Stimulated activated effector memory CD8-positive, alpha-beta T cell treated with anti-CD3 and anti-CD28 coated beads, Interleukin-12 subunit alpha, Interleukin-12 subunit beta, amount 100 ng/mL, for 72 hours (primary cell): ENCODE results near the gene PCDHA1.
"Not testable (repeated sequence)": the region's sequence is repeated elsewhere in the genome, so short reads cannot be mapped to it uniquely, and the experiment has no call there.

Experiments
- ATAC-seq: fragments of 150-1000 bp; cut with Tn5 transposase; 2 replicates; pipeline ENCODE4 v1.10.0; 2021
- DNase-seq, 2 donors: peaks; one replicate each; pipeline ENCODE4 v3.0.0; 2021 to 2022; ENCODE audit warnings: low spot score in 2 of 2
- H3K27ac Mint-ChIP-seq: one replicate; pipeline ENCODE4 v1.8.0; 2022; ENCODE audit warnings: mild to moderate bottlenecking, mixed read lengths
- H3K36me3 Mint-ChIP-seq: one replicate; pipeline ENCODE4 v1.8.0; 2022; ENCODE audit warnings: mild to moderate bottlenecking, mixed read lengths
- H3K4me1 Mint-ChIP-seq: one replicate; pipeline ENCODE4 v1.8.0; 2022; ENCODE audit warnings: mixed read lengths
- H3K4me3 Mint-ChIP-seq: one replicate; pipeline ENCODE4 v1.8.0; 2022; ENCODE audit warnings: mild to moderate bottlenecking, mixed read lengths
- H3K9me3 Mint-ChIP-seq: one replicate; pipeline ENCODE4 v1.8.0; 2022; ENCODE audit warnings: mixed read lengths

Gene PCDHA1

DNA sequence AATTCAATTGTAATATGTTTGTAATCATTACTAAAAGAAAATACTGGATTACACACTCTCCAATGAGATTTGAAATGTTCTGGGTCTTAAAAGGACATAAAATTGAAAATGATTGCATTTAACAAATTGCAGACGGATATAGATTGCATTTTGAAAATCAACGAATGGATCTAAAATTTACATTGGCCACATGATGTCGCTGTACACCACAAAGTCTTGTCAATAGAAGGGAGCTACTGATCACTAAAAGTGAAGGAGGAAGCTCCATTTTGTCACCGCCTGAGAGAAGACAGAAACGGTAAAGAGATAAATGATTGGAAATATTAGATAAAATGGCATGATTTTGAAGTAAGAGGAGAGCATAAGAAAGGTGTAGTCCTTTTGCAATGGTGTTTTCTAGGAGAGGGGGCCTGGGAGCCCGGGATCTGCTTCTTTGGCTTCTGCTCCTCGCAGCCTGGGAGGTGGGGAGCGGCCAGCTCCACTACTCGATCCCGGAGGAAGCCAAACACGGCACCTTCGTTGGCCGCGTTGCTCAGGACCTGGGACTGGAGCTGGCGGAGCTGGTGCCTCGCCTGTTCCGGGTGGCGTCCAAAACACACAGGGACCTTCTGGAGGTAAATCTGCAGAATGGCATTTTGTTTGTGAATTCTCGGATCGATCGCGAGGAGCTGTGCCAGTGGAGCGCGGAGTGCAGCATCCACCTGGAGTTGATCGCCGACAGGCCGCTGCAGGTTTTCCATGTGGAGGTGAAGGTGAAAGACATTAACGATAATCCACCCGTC, at the start of gene PCDHA1:
Gene PCDHA1 (plus strand): TSS at position 236 of the 782 bp plus-strand sequence.
- H3K27ac Mint-ChIP-seq = no peak within 1 kb of the TSS
- H3K4me1 Mint-ChIP-seq = no peaks in the 10 kb centered on the region
- H3K9me3 Mint-ChIP-seq = peaks cover 15% of the 10 kb centered on the region
- no peak within 1 kb of the TSS for H3K4me3 Mint-ChIP-seq
- no peak for ATAC-seq
- no peaks in the 10 kb centered on the region for H3K36me3 Mint-ChIP-seq
- no peak for DNase-seq

DNA sequence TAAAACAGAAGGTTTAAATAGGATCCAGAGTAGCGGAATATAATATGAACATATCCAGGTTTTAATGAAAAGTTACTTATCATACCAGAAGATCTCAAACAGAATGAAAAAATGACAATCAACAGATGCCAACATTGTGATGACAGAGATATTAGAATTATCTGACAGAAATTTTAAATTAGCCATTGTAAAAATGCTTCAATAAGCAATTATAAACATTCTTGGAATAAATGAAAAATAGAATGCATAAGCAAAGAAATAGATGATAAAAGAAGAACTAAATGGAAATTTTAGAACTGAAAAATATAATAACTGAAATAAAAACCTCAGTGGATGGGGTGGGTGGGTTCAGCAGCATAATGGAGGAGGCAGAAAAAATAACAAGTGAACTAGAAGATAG, 48.5 kb upstream of the PCDHA1 start:
- H3K4me3 Mint-ChIP-seq = no peak overlapping the region
- no peaks in the 10 kb centered on the region for H3K36me3 Mint-ChIP-seq
- H3K4me1 Mint-ChIP-seq = no peaks in the 10 kb centered on the region
- ATAC-seq (no peak), DNase-seq (no peak)
- H3K27ac Mint-ChIP-seq = no peak overlapping the region
- H3K9me3 Mint-ChIP-seq = no peaks in the 10 kb centered on the region

DNA sequence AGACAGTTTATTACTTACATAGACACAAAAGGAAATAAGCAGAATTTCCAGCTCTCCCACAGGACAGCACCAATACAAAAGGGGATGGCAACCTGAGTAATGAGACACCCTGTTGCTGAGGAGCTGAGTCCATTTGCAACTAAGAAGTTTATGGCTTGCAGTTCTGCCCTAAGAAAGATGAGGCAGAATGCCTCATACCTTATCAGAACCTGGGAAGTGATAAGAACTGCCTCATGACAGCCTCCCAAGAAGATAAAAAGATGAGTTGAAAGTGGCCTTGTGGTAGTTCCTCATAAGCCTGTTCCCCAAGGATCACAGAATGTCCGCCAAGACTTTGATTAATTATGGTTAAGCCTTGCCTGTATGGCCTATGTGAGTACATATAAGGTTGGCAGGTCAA, 44.0 kb upstream of the PCDHA1 start:
- peaks cover 3% of the 10 kb centered on the region for H3K9me3 Mint-ChIP-seq
- no peak overlapping the region for H3K4me3 Mint-ChIP-seq
- no peaks in the 10 kb centered on the region for H3K36me3 Mint-ChIP-seq
- ATAC-seq (no peak), DNase-seq (no peak)
- H3K27ac Mint-ChIP-seq = no peak overlapping the region
- H3K4me1 Mint-ChIP-seq = no peaks in the 10 kb centered on the region

DNA sequence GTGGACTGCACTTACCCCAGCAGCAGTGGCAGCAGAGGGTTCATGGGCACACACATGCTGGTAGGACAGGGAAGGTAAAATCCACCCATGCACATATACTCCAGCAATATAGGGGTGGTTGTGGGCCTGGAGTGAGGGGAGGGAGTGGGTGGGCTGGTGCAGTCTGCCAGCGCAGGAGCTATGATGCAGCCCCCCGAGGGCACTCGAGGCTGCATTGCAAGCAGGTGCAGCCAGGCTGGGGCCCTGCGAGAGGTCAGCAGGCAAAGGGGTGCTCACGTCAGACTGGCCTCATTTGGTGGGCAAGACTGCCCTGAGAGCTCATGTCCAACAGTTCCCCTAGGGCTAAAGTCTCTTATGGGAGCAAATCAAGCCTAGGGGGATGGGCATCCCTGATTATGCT, 32.4 kb upstream of the PCDHA1 start:
- Mint-ChIP-seq H3K4me3 (no peak overlapping the region), H3K9me3 (peaks cover 47% of the 10 kb centered on the region), H3K27ac (no peak overlapping the region), H3K4me1 (no peaks in the 10 kb centered on the region), H3K36me3 (no peaks in the 10 kb centered on the region)
- DNase-seq (no peak), ATAC-seq (no peak)

DNA sequence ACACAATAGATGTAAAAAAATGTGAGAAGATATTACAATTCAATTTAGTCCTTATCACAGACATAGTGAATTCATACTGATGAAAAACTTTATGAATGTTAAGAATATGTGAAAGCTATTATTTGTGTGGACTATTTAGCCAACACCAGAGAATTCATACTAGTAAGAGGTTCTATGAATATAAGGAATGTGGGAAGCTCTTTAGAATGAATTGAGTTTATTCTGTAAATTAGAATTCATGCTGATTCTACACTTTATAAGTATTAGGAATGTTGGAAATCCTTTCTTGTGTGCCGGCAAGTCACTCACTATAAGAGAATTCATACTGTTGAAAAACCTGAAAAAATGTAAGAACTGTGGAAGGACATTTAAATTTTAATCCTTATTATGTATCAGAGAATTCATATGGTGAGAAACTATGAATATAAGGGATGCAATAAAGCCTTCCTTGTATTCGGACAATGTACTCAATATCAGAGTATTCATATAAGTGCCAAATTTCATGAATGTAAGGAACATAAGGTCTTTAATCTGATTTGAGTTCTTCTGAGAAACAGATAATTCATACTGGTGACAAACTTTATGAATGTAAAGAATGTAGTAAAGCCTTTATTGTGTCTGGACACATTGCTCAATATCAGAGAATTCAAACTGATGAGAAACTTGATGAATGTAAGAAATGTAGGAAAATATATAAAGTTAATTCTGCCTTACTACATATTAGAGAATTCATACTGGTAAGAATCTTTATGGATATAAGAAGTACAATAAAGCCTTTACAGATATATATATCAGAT, 21.6 kb upstream of the PCDHA1 start:
- peaks cover 42% of the 10 kb centered on the region for H3K9me3 Mint-ChIP-seq
- no peak overlapping the region for H3K4me3 Mint-ChIP-seq
- no peak overlapping the region for H3K27ac Mint-ChIP-seq
- ATAC-seq = no peak
- H3K4me1 Mint-ChIP-seq = no peaks in the 10 kb centered on the region
- no peaks in the 10 kb centered on the region for H3K36me3 Mint-ChIP-seq
- DNase-seq = no peak

DNA sequence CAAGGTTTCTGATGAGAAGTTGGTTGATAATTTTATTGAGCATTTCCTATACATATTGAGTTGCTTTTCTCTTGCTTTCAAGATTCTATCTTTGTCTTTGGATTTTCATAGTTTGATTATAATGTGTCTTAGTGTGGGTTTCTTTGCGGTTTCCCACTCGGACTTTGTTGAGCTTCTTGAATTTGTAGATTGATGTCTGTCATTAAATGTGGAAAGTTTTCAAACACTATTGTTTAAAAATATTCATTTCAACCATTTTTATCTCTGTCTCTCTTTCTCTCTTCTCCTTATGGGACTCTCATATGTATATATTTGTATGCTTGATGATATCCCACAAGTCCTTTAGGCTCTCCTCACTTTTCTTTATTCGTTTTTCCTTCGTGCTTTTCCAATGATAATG, 18.5 kb upstream of the PCDHA1 start:
- Mint-ChIP-seq H3K36me3 (no peaks in the 10 kb centered on the region), H3K4me1 (no peaks in the 10 kb centered on the region), H3K4me3 (no peak overlapping the region), H3K27ac (no peak overlapping the region), H3K9me3 (peaks cover 44% of the 10 kb centered on the region)
- no peak for DNase-seq
- ATAC-seq = no peak

DNA sequence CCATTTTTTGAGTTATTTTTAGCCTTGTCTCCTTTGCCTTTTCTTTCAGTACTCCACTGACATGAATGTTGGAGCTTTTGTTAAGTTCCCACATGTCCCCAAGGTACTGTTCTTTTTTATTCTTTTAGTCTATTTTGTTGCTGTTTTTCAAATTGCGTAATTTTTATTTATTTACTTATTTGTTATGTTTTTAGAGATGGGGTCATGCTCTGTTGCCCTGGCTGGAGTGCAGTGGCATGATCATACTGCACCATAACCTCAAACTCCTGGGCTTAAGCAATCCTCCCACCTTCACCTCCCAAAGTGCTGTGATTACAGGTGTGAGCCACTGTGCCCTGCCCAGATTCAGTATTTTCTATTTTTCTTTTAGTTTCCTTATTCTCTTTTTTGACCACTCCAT, 5.4 kb upstream of the PCDHA1 start:
- Mint-ChIP-seq H3K36me3 (no peaks in the 10 kb centered on the region), H3K27ac (no peak overlapping the region), H3K9me3 (peaks cover 24% of the 10 kb centered on the region), H3K4me3 (no peak overlapping the region), H3K4me1 (no peaks in the 10 kb centered on the region)
- ATAC-seq (no peak), DNase-seq (no peak)

DNA sequence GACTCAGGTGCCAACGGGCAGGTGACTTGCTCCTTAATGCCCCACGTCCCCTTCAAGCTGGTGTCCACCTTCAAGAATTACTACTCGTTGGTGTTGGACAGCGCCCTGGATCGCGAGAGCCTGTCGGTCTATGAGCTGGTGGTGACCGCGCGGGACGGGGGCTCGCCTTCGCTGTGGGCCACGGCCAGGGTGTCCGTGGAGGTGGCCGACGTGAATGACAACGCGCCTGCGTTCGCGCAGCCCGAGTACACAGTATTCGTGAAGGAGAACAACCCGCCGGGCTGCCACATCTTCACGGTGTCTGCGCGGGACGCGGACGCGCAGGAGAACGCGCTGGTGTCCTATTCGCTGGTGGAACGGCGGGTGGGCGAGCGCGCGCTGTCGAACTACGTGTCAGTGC, 1.5 kb downstream of the PCDHA1 start:
- H3K27ac Mint-ChIP-seq, H3K36me3 Mint-ChIP-seq, ATAC-seq, H3K4me3 Mint-ChIP-seq, DNase-seq, H3K4me1 Mint-ChIP-seq: not testable (repeated sequence)
- H3K9me3 Mint-ChIP-seq = peaks cover 12% of the 10 kb centered on the region

DNA sequence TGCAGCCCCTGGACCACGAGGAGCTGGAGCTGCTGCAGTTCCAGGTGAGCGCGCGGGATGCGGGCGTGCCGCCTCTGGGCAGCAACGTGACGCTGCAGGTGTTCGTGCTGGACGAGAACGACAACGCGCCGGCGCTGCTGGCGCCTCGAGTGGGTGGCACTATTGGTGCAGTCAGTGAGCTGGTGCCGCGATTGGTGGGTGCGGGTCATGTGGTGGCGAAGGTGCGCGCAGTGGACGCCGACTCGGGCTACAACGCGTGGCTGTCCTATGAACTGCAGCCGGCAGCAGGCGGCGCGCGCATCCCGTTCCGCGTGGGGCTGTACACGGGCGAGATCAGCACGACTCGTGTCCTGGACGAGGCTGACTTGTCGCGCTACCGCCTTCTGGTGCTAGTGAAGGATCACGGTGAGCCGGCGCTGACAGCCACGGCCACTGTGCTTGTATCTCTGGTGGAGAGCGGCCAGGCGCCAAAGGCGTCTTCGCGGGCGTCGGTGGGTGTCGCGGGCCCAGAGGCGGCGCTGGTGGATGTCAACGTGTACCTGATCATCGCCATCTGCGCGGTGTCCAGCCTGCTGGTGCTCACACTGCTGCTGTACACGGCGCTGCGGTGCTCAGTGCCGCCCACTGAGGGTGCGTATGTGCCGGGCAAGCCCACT, 2.0 kb downstream of the PCDHA1 start:
- DNase-seq, H3K4me1 Mint-ChIP-seq, H3K27ac Mint-ChIP-seq, H3K36me3 Mint-ChIP-seq, ATAC-seq, H3K4me3 Mint-ChIP-seq: not testable (repeated sequence)
- peaks cover 11% of the 10 kb centered on the region for H3K9me3 Mint-ChIP-seq

DNA sequence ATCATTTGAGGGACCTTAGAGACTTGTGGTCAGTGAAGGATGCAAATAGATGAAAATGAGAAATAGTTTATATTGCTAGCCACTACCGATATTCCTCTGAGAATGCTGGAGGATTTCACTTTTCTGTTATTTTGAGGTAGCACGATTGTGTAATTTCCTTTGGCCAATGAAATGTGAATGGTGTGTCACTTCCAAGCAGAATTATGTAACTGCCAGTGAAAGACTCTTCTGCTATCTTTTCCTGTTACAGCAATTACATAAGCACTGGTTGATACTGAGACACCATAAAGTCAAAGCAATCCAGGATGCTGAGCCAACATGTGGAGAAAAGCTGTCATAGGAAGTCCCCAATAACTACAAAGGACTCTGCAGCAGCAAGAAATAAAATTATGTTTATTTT, 5.1 kb downstream of the PCDHA1 start:
- DNase-seq (no peak), ATAC-seq (no peak)
- peaks cover 10% of the 10 kb centered on the region for H3K9me3 Mint-ChIP-seq
- H3K27ac Mint-ChIP-seq = no peak overlapping the region
- no peaks in the 10 kb centered on the region for H3K4me1 Mint-ChIP-seq
- H3K4me3 Mint-ChIP-seq = no peak overlapping the region
- H3K36me3 Mint-ChIP-seq = no peaks in the 10 kb centered on the region

DNA sequence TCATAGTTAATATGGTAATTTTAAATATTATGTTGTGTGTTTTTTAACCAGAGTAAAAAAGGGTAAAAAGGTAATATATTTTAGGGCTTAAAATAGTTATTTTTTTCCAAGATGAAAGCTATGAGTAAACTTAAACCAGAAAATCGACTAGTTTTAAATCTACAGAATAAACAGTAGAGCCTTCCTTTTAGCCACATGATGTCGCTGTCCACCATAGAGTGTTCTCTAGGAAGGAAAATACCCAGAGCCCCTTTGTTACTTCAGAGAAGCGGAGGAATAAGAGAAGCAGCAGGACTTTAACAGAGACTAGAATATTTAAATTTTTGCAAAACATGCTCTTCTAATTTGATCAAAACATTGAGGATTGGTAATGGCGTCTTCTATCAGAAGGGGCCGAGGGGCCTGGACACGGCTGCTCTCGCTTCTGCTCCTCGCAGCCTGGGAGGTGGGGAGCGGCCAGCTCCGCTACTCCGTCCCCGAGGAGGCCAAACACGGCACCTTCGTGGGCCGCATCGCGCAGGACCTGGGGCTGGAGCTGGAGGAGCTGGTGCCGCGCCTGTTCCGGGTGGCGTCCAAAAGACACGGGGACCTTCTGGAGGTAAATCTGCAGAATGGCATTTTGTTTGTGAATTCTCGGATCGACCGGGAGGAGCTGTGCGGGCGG, 8.8 kb downstream of the PCDHA1 start, which contains the start of gene PCDHA2:
Gene PCDHA2 (plus strand): TSS at position 258 of the 664 bp plus-strand sequence.
- Mint-ChIP-seq H3K36me3 (no peaks in the 10 kb centered on the region), H3K9me3 (peaks cover 6% of the 10 kb centered on the region), H3K4me3 (no peak within 1 kb of the TSS), H3K27ac (no peak within 1 kb of the TSS), H3K4me1 (no peaks in the 10 kb centered on the region)
- DNase-seq (no peak), ATAC-seq (no peak)

DNA sequence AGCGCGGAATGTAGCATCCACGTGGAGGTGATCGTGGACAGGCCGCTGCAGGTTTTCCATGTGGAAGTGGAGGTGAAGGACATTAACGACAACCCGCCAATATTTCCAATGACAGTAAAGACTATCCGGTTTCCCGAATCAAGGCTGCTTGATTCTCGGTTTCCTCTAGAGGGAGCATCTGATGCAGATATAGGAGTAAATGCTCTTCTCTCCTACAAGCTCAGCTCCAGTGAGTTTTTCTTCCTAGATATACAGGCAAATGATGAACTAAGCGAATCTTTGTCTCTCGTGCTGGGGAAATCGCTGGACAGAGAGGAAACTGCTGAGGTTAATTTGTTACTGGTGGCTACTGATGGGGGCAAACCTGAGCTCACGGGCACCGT, 9.3 kb downstream of the PCDHA1 start:
- Mint-ChIP-seq H3K9me3 (peaks cover 6% of the 10 kb centered on the region), H3K27ac (no peak overlapping the region), H3K4me1 (no peaks in the 10 kb centered on the region), H3K36me3 (no peaks in the 10 kb centered on the region), H3K4me3 (no peak overlapping the region)
- no peak for DNase-seq
- no peak for ATAC-seq

DNA sequence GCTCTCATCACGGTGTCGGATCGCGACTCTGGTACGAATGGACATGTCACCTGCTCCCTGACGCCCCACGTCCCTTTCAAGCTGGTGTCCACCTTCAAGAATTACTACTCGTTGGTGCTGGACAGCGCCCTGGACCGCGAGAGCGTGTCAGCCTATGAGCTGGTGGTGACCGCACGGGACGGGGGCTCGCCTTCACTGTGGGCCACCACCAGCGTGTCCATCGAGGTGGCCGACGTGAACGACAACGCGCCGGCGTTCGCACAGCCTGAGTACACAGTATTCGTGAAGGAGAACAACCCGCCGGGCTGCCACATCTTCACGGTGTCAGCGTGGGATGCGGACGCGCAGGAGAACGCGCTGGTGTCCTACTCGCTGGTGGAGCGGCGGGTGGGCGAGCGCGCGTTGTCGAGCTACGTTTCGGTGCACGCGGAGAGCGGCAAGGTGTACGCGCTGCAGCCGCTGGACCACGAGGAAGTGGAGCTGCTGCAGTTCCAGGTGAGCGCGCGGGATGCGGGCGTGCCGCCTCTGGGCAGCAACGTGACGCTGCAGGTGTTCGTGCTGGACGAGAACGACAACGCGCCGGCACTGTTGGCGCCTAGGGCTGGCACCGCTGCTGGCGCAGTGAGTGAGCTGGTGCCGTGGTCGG, 10.3 kb downstream of the PCDHA1 start:
- H3K27ac Mint-ChIP-seq, H3K36me3 Mint-ChIP-seq, DNase-seq, ATAC-seq, H3K4me3 Mint-ChIP-seq, H3K4me1 Mint-ChIP-seq, H3K9me3 Mint-ChIP-seq: not testable (repeated sequence)

DNA sequence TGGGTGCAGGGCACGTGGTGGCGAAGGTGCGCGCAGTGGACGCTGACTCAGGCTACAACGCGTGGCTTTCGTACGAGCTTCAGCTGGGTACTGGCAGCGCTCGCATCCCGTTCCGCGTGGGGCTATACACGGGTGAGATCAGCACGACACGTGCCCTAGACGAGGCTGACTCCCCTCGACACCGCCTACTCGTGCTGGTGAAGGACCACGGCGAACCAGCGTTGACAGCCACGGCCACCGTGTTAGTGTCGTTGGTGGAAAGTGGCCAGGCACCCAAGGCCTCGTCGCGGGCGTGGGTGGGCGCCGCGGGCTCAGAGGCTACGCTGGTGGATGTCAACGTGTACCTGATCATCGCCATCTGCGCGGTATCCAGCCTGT, 10.8 kb downstream of the PCDHA1 start:
- Mint-ChIP-seq H3K4me1 (no peaks in the 10 kb centered on the region), H3K36me3 (no peaks in the 10 kb centered on the region), H3K4me3 (no peak overlapping the region), H3K9me3 (peaks cover 6% of the 10 kb centered on the region), H3K27ac (no peak overlapping the region)
- ATAC-seq = no peak
- no peak for DNase-seq
